ENCODE data around the gene RNF181.

RNF181 gene

GRCh38 chr2:85549826-85550225 is 45.7 kb upstream of the RNF181 start:
- 4% methylated on average over 3 of the region's 4 CpGs for WGBS (ENCODE audit: insufficient coverage)
- Histone ChIP-seq H3K27me3 (replicated peaks in 2 of 5; ENCODE audit: control insufficient read depth in 4 of 5, insufficient read depth in 5 of 5, low read length in 4 of 5) (no peaks in the 10 kb centered on the region), H3K9me3 (ENCODE audit: control extremely low read depth in 1 of 5, control insufficient read depth in 4 of 5, insufficient read depth in 2 of 5, low read depth in 1 of 5, low read length in 4 of 5) (no peaks in the 10 kb centered on the region), H3K4me3 (ENCODE audit: control insufficient read depth in 1 of 7, extremely low read depth in 1 of 7, insufficient read depth in 4 of 7, low read depth in 2 of 7, low read length in 6 of 7) (peak overlapping the region in 2 of 7 experiments; percentile 8 to 25), H3K27ac (ENCODE audit: insufficient read depth in 1 of 2, low read depth in 1 of 2, low read length in 2 of 2, poor library complexity in 1 of 2, severe bottlenecking in 2 of 2) (peak overlapping the region in 1 of 2 experiments; percentile 44), H3K4me1 (ENCODE audit: control extremely low read depth in 1 of 4, control insufficient read depth in 4 of 4, insufficient read depth in 4 of 4, low read length in 3 of 4) (peaks cover 18 to 31% (median 25%) of the 10 kb centered on the region in 4 experiments), H3K36me3 (ENCODE audit: control insufficient read depth in 4 of 4, insufficient read depth in 4 of 4, low read length in 3 of 4) (peaks cover 14 to 64% (median 36%) of the 10 kb centered on the region in 4 experiments)
- ChIA-PET CTCF (interaction anchor here (0.6 to 28.0 kb wide), 21 partner anchors 12 to 193 kb away, joined by 3 to 584 read pairs (median 4); partner anchors contain the start of genes GGCX, MAT2A, SH2D6 and VAMP8), POLR2A (interaction anchor here (0.5 to 6.7 kb wide), 4 partner anchors 10 to 112 kb away, joined by 5 to 69 read pairs (median 6); partner anchors contain the start of gene MAT2A)
- no peak for DNase-seq

DNA sequence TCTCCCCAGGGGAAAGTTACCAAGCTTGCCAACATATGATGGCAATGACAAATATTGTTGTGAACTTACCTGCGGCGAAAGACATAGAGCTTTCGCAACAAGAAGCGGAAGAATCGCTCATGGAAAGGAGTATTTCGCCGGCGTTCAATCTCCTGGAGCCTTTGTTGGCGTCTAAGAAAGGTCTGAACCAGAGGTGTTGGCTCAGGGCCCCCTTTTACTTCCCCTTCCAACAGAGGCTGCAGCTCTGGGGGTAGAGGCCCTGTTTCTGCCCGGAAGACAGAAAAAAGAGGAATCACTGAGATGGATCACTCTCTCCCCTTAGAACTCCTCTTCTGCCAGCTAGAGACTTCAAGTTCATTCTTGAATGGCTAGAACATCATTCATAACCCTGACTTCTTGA is 45.1 kb upstream of the RNF181 start:
- Histone ChIP-seq H3K36me3 (ENCODE audit: control insufficient read depth in 4 of 4, insufficient read depth in 4 of 4, low read length in 3 of 4) (peaks cover 10 to 63% (median 36%) of the 10 kb centered on the region in 4 experiments), H3K9me3 (ENCODE audit: control extremely low read depth in 1 of 5, control insufficient read depth in 4 of 5, insufficient read depth in 2 of 5, low read depth in 1 of 5, low read length in 4 of 5) (no peaks in the 10 kb centered on the region), H3K27me3 (replicated peaks in 2 of 5; ENCODE audit: control insufficient read depth in 4 of 5, insufficient read depth in 5 of 5, low read length in 4 of 5) (no peaks in the 10 kb centered on the region), H3K4me1 (ENCODE audit: control extremely low read depth in 1 of 4, control insufficient read depth in 4 of 4, insufficient read depth in 4 of 4, low read length in 3 of 4) (peaks cover 18 to 31% (median 25%) of the 10 kb centered on the region in 4 experiments), H3K4me3 (ENCODE audit: control insufficient read depth in 1 of 7, extremely low read depth in 1 of 7, insufficient read depth in 4 of 7, low read depth in 2 of 7, low read length in 6 of 7) (peak overlapping the region in 2 of 7 experiments; percentile 8 to 46), H3K27ac (ENCODE audit: insufficient read depth in 1 of 2, low read depth in 1 of 2, low read length in 2 of 2, poor library complexity in 1 of 2, severe bottlenecking in 2 of 2) (peak overlapping the region in 1 of 2 experiments; percentile 44)
- peak; percentile 58 to 84 (median 83) for DNase-seq
- ChIA-PET POLR2A (interaction anchor here (1.1 to 6.7 kb wide), 4 partner anchors 9 to 132 kb away, joined by 3 to 69 read pairs (median 4); partner anchors contain the start of genes MAT2A and SH2D6), CTCF (interaction anchor here (0.8 to 28.0 kb wide), 30 partner anchors 11 to 250 kb away, joined by 3 to 584 read pairs (median 4); partner anchors contain the start of genes GGCX, MAT2A and SH2D6)
- WGBS (ENCODE audit: insufficient coverage), result 28% methylated on average over 10 of the region's 10 CpGs

- peak; percentile 86 to 93 (median 88) for DNase-seq
- WGBS (ENCODE audit: insufficient coverage), result 74% methylated on average over 3 of the region's 9 CpGs
- ChIA-PET POLR2A (interaction anchor here (1.0 to 6.7 kb wide), 4 partner anchors 9 to 160 kb away, joined by 4 to 69 read pairs (median 5); partner anchors contain the start of genes GGCX, MAT2A and SH2D6), CTCF (interaction anchor here (0.5 to 28.0 kb wide), 32 partner anchors 10 to 647 kb away, joined by 3 to 584 read pairs (median 4); partner anchors contain the start of genes GGCX, MAT2A and SH2D6)
- Histone ChIP-seq H3K27ac (ENCODE audit: insufficient read depth in 1 of 2, low read depth in 1 of 2, low read length in 2 of 2, poor library complexity in 1 of 2, severe bottlenecking in 2 of 2) (no peak overlapping the region), H3K36me3 (ENCODE audit: control insufficient read depth in 4 of 4, insufficient read depth in 4 of 4, low read length in 3 of 4) (peaks cover 11 to 71% (median 36%) of the 10 kb centered on the region in 4 experiments), H3K27me3 (replicated peaks in 2 of 5; ENCODE audit: control insufficient read depth in 4 of 5, insufficient read depth in 5 of 5, low read length in 4 of 5) (no peaks in the 10 kb centered on the region), H3K4me1 (ENCODE audit: control extremely low read depth in 1 of 4, control insufficient read depth in 4 of 4, insufficient read depth in 4 of 4, low read length in 3 of 4) (peaks cover 18 to 31% (median 25%) of the 10 kb centered on the region in 4 experiments), H3K9me3 (ENCODE audit: control extremely low read depth in 1 of 5, control insufficient read depth in 4 of 5, insufficient read depth in 2 of 5, low read depth in 1 of 5, low read length in 4 of 5) (no peaks in the 10 kb centered on the region), H3K4me3 (ENCODE audit: control insufficient read depth in 1 of 7, extremely low read depth in 1 of 7, insufficient read depth in 4 of 7, low read depth in 2 of 7, low read length in 6 of 7) (no peak overlapping the region)
These were observed 43.6 kb upstream of the RNF181 start for GRCh38 chr2:85551698-85552678.

DNA sequence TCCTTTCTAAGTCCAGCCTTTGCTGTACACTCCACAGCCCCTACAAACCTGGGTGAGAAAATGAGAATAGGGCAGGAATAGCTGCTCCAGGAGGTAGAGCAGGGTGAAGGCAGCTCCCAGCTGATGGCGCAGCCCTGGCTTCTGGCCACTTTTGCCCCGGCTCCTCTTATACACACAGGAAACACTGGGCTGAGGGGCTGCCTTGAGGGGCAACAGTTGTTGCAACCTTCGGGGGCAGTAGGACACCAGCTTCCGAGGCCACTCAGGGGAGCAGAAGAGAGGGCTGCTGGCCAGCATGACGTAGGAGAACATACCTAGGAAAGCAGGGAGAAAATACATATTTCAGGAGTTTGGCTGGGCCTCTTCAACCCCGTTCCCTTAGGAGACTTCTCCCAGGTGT is 42.4 kb upstream of the RNF181 start:
- Histone ChIP-seq H3K9me3 (ENCODE audit: control extremely low read depth in 1 of 5, control insufficient read depth in 4 of 5, insufficient read depth in 2 of 5, low read depth in 1 of 5, low read length in 4 of 5) (no peaks in the 10 kb centered on the region), H3K27me3 (replicated peaks in 2 of 5; ENCODE audit: control insufficient read depth in 4 of 5, insufficient read depth in 5 of 5, low read length in 4 of 5) (no peaks in the 10 kb centered on the region), H3K36me3 (ENCODE audit: control insufficient read depth in 4 of 4, insufficient read depth in 4 of 4, low read length in 3 of 4) (peaks cover 16 to 76% (median 36%) of the 10 kb centered on the region in 4 experiments), H3K4me3 (ENCODE audit: control insufficient read depth in 1 of 7, extremely low read depth in 1 of 7, insufficient read depth in 4 of 7, low read depth in 2 of 7, low read length in 6 of 7) (no peak overlapping the region), H3K4me1 (ENCODE audit: control extremely low read depth in 1 of 4, control insufficient read depth in 4 of 4, insufficient read depth in 4 of 4, low read length in 3 of 4) (peaks cover 18 to 31% (median 25%) of the 10 kb centered on the region in 4 experiments), H3K27ac (ENCODE audit: insufficient read depth in 1 of 2, low read depth in 1 of 2, low read length in 2 of 2, poor library complexity in 1 of 2, severe bottlenecking in 2 of 2) (no peak overlapping the region)
- no peak for DNase-seq
- WGBS (ENCODE audit: insufficient coverage), result 82% methylated on average over 6 of the region's 6 CpGs
- ChIA-PET POLR2A (interaction anchor here (6.7 kb wide), 1 partner anchor 13 kb away, joined by 69 read pairs; the partner anchor contains the start of gene MAT2A), CTCF (interaction anchor here (0.7 to 28.0 kb wide), 11 partner anchors 9 to 183 kb away, joined by 3 to 584 read pairs (median 7); partner anchors contain the start of genes GGCX, MAT2A and SH2D6)

DNA sequence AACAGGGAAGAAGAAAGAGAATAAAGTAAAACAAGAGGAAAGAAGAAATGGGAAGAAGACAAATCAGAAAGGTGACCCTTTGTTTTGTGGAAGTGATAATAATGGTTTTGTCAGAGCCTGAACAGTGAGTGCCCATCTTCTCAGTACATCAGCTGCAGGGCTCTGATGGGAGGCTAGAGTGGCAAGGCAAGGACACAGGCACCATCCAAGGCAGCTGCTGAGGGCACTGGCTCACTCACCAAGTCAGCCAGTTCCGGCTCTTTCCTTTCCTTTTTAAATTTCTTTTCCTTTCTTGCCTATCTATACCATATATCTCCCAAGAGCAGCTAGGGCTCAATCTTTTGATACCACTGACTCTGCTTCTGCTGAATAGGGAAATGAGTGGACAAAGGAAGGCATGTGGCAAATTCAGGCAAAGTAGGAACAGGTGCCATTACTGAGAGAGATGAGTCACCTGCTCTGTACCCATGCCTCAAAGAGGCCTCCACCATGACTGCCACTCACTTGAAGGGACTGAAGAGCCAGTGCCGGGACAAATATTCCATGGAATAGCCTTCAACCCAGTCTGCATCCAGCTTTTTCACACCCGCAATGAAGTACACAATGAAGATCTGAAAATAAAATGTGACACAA is 40.4 kb upstream of the RNF181 start:
- H3K27me3 ChIP-seq (replicated peaks in 2 of 5; ENCODE audit: control insufficient read depth in 4 of 5, insufficient read depth in 5 of 5, low read length in 4 of 5), result no peaks in the 10 kb centered on the region
- H3K4me1 ChIP-seq (ENCODE audit: control extremely low read depth in 1 of 4, control insufficient read depth in 4 of 4, insufficient read depth in 4 of 4, low read length in 3 of 4), result peaks cover 14 to 23% (median 21%) of the 10 kb centered on the region in 4 experiments
- CTCF ChIA-PET, result interaction anchor here (0.6 to 28.0 kb wide), 7 partner anchors 9 to 185 kb away, joined by 3 to 584 read pairs (median 4); partner anchors contain the start of gene SH2D6
- POLR2A ChIA-PET, result no interaction called here
- H3K36me3 ChIP-seq (ENCODE audit: control insufficient read depth in 4 of 4, insufficient read depth in 4 of 4, low read length in 3 of 4), result peaks cover 19 to 79% (median 39%) of the 10 kb centered on the region in 4 experiments
- H3K27ac ChIP-seq (ENCODE audit: insufficient read depth in 1 of 2, low read depth in 1 of 2, low read length in 2 of 2, poor library complexity in 1 of 2, severe bottlenecking in 2 of 2), result no peak overlapping the region
- H3K4me3 ChIP-seq (ENCODE audit: control insufficient read depth in 1 of 7, extremely low read depth in 1 of 7, insufficient read depth in 4 of 7, low read depth in 2 of 7, low read length in 6 of 7), result no peak overlapping the region
- H3K9me3 ChIP-seq (ENCODE audit: control extremely low read depth in 1 of 5, control insufficient read depth in 4 of 5, insufficient read depth in 2 of 5, low read depth in 1 of 5, low read length in 4 of 5), result no peaks in the 10 kb centered on the region
- no CpG with 5 or more reads among the region's 3 CpGs for WGBS (ENCODE audit: insufficient coverage)
- DNase-seq, result no peak

- no peak for DNase-seq
- H3K36me3 ChIP-seq (ENCODE audit: control insufficient read depth in 4 of 4, insufficient read depth in 4 of 4, low read length in 3 of 4), result peaks cover 19 to 59% (median 37%) of the 10 kb centered on the region in 4 experiments
- H3K4me1 ChIP-seq (ENCODE audit: control extremely low read depth in 1 of 4, control insufficient read depth in 4 of 4, insufficient read depth in 4 of 4, low read length in 3 of 4), result peaks cover 6 to 17% (median 11%) of the 10 kb centered on the region in 4 experiments
- H3K27me3 ChIP-seq (replicated peaks in 2 of 5; ENCODE audit: control insufficient read depth in 4 of 5, insufficient read depth in 5 of 5, low read length in 4 of 5), result no peaks in the 10 kb centered on the region
- H3K9me3 ChIP-seq (ENCODE audit: control extremely low read depth in 1 of 5, control insufficient read depth in 4 of 5, insufficient read depth in 2 of 5, low read depth in 1 of 5, low read length in 4 of 5), result no peaks in the 10 kb centered on the region
- WGBS (ENCODE audit: insufficient coverage), result no CpG with 5 or more reads among the region's 5 CpGs
- ChIA-PET CTCF (interaction anchor here (1.1 to 28.0 kb wide), 4 partner anchors 53 to 168 kb away, joined by 3 to 584 read pairs (median 126); partner anchors contain the start of gene SH2D6), POLR2A (no interaction called here)
- H3K27ac ChIP-seq (ENCODE audit: insufficient read depth in 1 of 2, low read depth in 1 of 2, low read length in 2 of 2, poor library complexity in 1 of 2, severe bottlenecking in 2 of 2), result no peak overlapping the region
- no peak overlapping the region for H3K4me3 ChIP-seq (ENCODE audit: control insufficient read depth in 1 of 7, extremely low read depth in 1 of 7, insufficient read depth in 4 of 7, low read depth in 2 of 7, low read length in 6 of 7)
These were observed 38.4 kb upstream of the RNF181 start for GRCh38 chr2:85557130-85557529.
